ENCODE data around the gene MAST4. TPM values are rescaled to one million over a fixed set of nuclear protein-coding genes. Genes with fewer than 3 reads are reported as not detected.

MAST4 gene
- total and polyA plus RNA-seq, 4 donors: 3.7 to 9.5 (median 6.5) TPM

DNA sequence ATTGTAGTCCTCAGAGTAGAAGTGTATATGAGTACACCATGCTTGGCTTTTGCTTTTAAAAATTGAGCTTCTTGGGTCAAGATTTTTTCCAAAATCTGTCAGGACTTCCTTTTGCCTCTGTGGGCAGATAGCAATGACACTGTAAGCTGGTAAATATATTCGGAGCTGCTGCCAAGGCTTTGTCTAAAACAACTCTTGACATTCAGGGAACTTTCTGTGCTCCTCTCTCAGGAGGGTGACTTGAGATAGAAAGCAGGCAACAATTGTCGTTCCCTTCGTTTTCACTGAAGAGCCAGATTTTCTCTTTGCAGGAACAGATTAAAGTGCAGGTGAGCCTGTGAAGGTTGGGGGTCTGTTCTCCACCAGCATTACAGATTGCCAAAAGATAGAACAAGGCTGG, 230.5 kb downstream of the MAST4 start:
- Histone ChIP-seq H3K4me3 (ENCODE audit: low read depth in 1 of 3, low read length in 3 of 3) (no peak overlapping the region), H3K36me3 (ENCODE audit: control insufficient read depth in 4 of 4, insufficient read depth in 3 of 4, low read depth in 1 of 4, low read length in 3 of 4) (no peaks in the 10 kb centered on the region), H3K9ac (ENCODE audit: low read depth in 1 of 2, low read length in 2 of 2) (no peak overlapping the region), H3K27ac (ENCODE audit: low read depth in 1 of 2, low read length in 2 of 2) (no peak overlapping the region), H3K4me1 (ENCODE audit: control insufficient read depth in 4 of 4, insufficient read depth in 4 of 4, low read length in 3 of 4) (peaks cover 1 to 12% (median 11%) of the 10 kb centered on the region in 4 donors), H3K27me3 (ENCODE audit: control insufficient read depth in 4 of 4, insufficient read depth in 4 of 4, low read length in 3 of 4) (no peaks in the 10 kb centered on the region), H3K9me3 (ENCODE audit: control insufficient read depth in 4 of 4, low read length in 3 of 4) (no peaks in the 10 kb centered on the region)
- WGBS: 73% methylated on average over 3 of the region's 3 CpGs
- TF ChIP-seq GABPA (IDR thresholded peaks at IDR 0.05 in 1 of 2, conservative IDR thresholded peaks at IDR 0.05 in 1 of 2) (no peak), FOXA1 (IDR thresholded peaks at IDR 0.05) (no peak), RXRA (IDR thresholded peaks at IDR 0.05) (no peak), HNF4A (conservative IDR thresholded peaks at IDR 0.05) (no peak)
- no peak for DNase-seq (ENCODE audit: low spot score)

DNA sequence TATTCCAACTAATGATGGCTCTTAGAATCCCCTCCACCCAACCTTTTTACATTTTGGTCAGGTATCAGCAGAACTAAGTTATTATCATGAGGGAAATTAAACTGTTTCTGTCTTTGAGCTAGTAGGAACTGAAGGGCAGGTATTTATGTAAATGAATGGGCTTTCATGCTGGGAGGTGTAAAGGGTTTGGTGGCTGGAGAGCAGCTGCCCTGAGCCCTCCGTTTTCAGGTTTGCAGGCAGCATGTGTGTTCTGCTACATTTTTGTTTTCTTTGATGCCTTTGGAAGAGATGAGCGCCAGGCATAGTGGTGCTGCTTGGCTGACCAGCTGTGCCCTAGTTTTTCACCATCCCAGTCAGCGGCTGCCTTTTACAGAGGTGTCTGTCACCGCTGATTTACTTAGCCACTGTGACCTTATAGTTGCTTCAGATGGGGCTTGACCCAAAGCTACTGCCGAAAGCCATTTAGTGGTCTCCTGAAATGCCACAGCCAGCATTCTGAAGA, 231.9 kb downstream of the MAST4 start:
- peaks cover 1 to 12% (median 11%) of the 10 kb centered on the region in 4 donors for H3K4me1 ChIP-seq (ENCODE audit: control insufficient read depth in 4 of 4, insufficient read depth in 4 of 4, low read length in 3 of 4)
- TF ChIP-seq TAF1 (conservative IDR thresholded peaks at IDR 0.05) (no peak), GABPA (IDR thresholded peaks at IDR 0.05 in 1 of 2, conservative IDR thresholded peaks at IDR 0.05 in 1 of 2) (no peak), SP1 (IDR thresholded peaks at IDR 0.05) (no peak), NR2F2 (IDR thresholded peaks at IDR 0.05) (no peak), FOXA2 (IDR thresholded peaks at IDR 0.05) (no peak), YY1 (IDR thresholded peaks at IDR 0.05) (no peak), JUND (IDR thresholded peaks at IDR 0.05) (no peak), FOXA1 (IDR thresholded peaks at IDR 0.05) (no peak), RXRA (IDR thresholded peaks at IDR 0.05) (no peak), EGR1 (IDR thresholded peaks at IDR 0.05; ENCODE audit: low read depth in 2 of 2) (no peak), HNF4G (IDR thresholded peaks at IDR 0.05) (no peak), RAD21 (IDR thresholded peaks at IDR 0.05) (no peak), HNF4A (conservative IDR thresholded peaks at IDR 0.05) (no peak)
- TF ChIP-seq, protein P1, sequence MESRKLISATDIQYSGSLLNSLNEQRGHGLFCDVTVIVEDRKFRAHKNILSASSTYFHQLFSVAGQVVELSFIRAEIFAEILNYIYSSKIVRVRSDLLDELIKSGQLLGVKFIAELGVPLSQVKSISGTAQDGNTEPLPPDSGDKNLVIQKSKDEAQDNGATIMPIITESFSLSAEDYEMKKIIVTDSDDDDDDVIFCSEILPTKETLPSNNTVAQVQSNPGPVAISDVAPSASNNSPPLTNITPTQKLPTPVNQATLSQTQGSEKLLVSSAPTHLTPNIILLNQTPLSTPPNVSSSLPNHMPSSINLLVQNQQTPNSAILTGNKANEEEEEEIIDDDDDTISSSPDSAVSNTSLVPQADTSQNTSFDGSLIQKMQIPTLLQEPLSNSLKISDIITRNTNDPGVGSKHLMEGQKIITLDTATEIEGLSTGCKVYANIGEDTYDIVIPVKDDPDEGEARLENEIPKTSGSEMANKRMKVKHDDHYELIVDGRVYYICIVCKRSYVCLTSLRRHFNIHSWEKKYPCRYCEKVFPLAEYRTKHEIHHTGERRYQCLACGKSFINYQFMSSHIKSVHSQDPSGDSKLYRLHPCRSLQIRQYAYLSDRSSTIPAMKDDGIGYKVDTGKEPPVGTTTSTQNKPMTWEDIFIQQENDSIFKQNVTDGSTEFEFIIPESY (IDR thresholded peaks at IDR 0.05): no peak
- TF ChIP-seq, protein P2, sequence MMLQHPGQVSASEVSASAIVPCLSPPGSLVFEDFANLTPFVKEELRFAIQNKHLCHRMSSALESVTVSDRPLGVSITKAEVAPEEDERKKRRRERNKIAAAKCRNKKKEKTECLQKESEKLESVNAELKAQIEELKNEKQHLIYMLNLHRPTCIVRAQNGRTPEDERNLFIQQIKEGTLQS (IDR thresholded peaks at IDR 0.05): no peak
- TF ChIP-seq, protein P3, sequence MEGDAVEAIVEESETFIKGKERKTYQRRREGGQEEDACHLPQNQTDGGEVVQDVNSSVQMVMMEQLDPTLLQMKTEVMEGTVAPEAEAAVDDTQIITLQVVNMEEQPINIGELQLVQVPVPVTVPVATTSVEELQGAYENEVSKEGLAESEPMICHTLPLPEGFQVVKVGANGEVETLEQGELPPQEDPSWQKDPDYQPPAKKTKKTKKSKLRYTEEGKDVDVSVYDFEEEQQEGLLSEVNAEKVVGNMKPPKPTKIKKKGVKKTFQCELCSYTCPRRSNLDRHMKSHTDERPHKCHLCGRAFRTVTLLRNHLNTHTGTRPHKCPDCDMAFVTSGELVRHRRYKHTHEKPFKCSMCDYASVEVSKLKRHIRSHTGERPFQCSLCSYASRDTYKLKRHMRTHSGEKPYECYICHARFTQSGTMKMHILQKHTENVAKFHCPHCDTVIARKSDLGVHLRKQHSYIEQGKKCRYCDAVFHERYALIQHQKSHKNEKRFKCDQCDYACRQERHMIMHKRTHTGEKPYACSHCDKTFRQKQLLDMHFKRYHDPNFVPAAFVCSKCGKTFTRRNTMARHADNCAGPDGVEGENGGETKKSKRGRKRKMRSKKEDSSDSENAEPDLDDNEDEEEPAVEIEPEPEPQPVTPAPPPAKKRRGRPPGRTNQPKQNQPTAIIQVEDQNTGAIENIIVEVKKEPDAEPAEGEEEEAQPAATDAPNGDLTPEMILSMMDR (IDR thresholded peaks at IDR 0.05; ENCODE audit: low read depth, low read length, missing input control): no peak
- TF ChIP-seq, protein P4, sequence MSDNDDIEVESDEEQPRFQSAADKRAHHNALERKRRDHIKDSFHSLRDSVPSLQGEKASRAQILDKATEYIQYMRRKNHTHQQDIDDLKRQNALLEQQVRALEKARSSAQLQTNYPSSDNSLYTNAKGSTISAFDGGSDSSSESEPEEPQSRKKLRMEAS (IDR thresholded peaks at IDR 0.05): no peak
- TF ChIP-seq, protein P5, sequence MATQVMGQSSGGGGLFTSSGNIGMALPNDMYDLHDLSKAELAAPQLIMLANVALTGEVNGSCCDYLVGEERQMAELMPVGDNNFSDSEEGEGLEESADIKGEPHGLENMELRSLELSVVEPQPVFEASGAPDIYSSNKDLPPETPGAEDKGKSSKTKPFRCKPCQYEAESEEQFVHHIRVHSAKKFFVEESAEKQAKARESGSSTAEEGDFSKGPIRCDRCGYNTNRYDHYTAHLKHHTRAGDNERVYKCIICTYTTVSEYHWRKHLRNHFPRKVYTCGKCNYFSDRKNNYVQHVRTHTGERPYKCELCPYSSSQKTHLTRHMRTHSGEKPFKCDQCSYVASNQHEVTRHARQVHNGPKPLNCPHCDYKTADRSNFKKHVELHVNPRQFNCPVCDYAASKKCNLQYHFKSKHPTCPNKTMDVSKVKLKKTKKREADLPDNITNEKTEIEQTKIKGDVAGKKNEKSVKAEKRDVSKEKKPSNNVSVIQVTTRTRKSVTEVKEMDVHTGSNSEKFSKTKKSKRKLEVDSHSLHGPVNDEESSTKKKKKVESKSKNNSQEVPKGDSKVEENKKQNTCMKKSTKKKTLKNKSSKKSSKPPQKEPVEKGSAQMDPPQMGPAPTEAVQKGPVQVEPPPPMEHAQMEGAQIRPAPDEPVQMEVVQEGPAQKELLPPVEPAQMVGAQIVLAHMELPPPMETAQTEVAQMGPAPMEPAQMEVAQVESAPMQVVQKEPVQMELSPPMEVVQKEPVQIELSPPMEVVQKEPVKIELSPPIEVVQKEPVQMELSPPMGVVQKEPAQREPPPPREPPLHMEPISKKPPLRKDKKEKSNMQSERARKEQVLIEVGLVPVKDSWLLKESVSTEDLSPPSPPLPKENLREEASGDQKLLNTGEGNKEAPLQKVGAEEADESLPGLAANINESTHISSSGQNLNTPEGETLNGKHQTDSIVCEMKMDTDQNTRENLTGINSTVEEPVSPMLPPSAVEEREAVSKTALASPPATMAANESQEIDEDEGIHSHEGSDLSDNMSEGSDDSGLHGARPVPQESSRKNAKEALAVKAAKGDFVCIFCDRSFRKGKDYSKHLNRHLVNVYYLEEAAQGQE (IDR thresholded peaks at IDR 0.05): no peak
- H3K9ac ChIP-seq (ENCODE audit: low read depth in 1 of 2, low read length in 2 of 2): no peak overlapping the region
- WGBS: 35% methylated on average over 5 of the region's 5 CpGs
- H3K9me3 ChIP-seq (ENCODE audit: control insufficient read depth in 4 of 4, low read length in 3 of 4): no peaks in the 10 kb centered on the region
- no peak for DNase-seq (ENCODE audit: low spot score)
- H3K36me3 ChIP-seq (ENCODE audit: control insufficient read depth in 4 of 4, insufficient read depth in 3 of 4, low read depth in 1 of 4, low read length in 3 of 4): no peaks in the 10 kb centered on the region
- no peaks in the 10 kb centered on the region for H3K27me3 ChIP-seq (ENCODE audit: control insufficient read depth in 4 of 4, insufficient read depth in 4 of 4, low read length in 3 of 4)
- H3K4me3 ChIP-seq (ENCODE audit: low read depth in 1 of 3, low read length in 3 of 3): peak overlapping the region; percentile 3 to 62 (median 30)
- no peak overlapping the region for H3K27ac ChIP-seq (ENCODE audit: low read depth in 1 of 2, low read length in 2 of 2)

Data from liver (tissue), 9 donors.